Esophagus squamous epithelium (tissue), 5 donors: ENCODE results near the gene DOCK1. TPM values are rescaled to one million over a fixed set of nuclear protein-coding genes. Genes with fewer than 3 reads are reported as not detected.

ENCODE experiments used
- DNase-seq: peaks from one replicate; lab custom pipeline; 2025; lab: John Stamatoyannopoulos, UW
- H3K27ac ChIP-seq, 4 donors: fragments of 200-600 bp; sonication (generic); one replicate each; pipeline ENCODE4 v1.5.1; 2016 to 2019; ENCODE audit warnings: mild to moderate bottlenecking in 1 of 4
- H3K27me3 ChIP-seq, 4 donors: fragments of 200-600 bp; sonication (generic); 1 replicate in 3 of 4; 2 replicates in 1 of 4; pipeline versions ENCODE4 v1.5.1 to v1.6.0; 2017 to 2021; ENCODE audit warnings: antibody characterized with exemption in 1 of 4
- H3K36me3 ChIP-seq, 3 donors: fragments of 200-600 bp; sonication (generic); one replicate each; pipeline ENCODE4 v1.5.1; 2016 to 2019
- H3K4me1 ChIP-seq, 3 donors: fragments of 200-600 bp; sonication (generic); one replicate each; pipeline ENCODE4 v1.5.1; 2017 to 2019
- H3K4me3 ChIP-seq, 4 donors: fragments of 200-600 bp; sonication (generic); 1 replicate in 3 of 4; 2 replicates in 1 of 4; pipeline ENCODE4 v1.5.1; 2016 to 2019; ENCODE audit warnings: mild to moderate bottlenecking in 2 of 4, moderate library complexity in 1 of 4
- H3K9me3 ChIP-seq, 3 donors: fragments of 200-600 bp; sonication (generic); one replicate each; pipeline ENCODE4 v1.5.1; 2016 to 2019
- CTCF ChIP-seq, 6 experiments: fragments of 450-650 bp in 4 of 6; fragments of 200-600 bp in 2 of 6; sonication (generic) in 2 of 6; IDR thresholded peaks; one replicate each; pipeline ENCODE4 v1.5.1; 2016 to 2019; ENCODE audit warnings: antibody characterized with exemption in 6 of 6, mild to moderate bottlenecking in 4 of 6, moderate library complexity in 4 of 6
- POLR2A ChIP-seq, 4 donors: fragments of 450-650 bp; IDR thresholded peaks; one replicate each; pipeline ENCODE4 v1.6.1; 2017; ENCODE audit warnings: antibody characterized with exemption in 4 of 4, mild to moderate bottlenecking in 4 of 4, moderate library complexity in 3 of 4
- WGBS, 2 donors: methylation state at CpG; one replicate each; pipeline ENCODE4 v1.1.5; 2018; 5-methylcytosine and 5-hydroxymethylcytosine counted together
- intact Hi-C: fragments of 100-400 bp; cut with DNase I; formaldehyde crosslinking; loops from one replicate; pipeline ENCODE4 v1.15.0; 2022
- total RNA-seq, 4 donors: library from RNA; depleted of rRNA; stranded (reverse); fragments of >200 nt; gene quantifications; one replicate each; pipeline ENCODE4 v1.1.0, GENCODE V29; 2016
- donor health status: DM: yes; HTN: yes; CAD: no.

DOCK1 gene
- total RNA-seq, 4 donors from 2014 or later, result 31.8 to 83.4 (median 49.8) TPM

- Histone ChIP-seq H3K4me1 (no peaks in the 10 kb centered on the region), H3K27ac (no peak overlapping the region), H3K36me3 (no peaks in the 10 kb centered on the region), H3K27me3 (peaks cover 0 to 43% (median 0%) of the 10 kb centered on the region in 4 donors), H3K9me3 (no peaks in the 10 kb centered on the region), H3K4me3 (no peak overlapping the region)
- TF ChIP-seq POLR2A (IDR thresholded peaks at IDR 0.05), result no peak
- no peak for TF ChIP-seq CTCF (IDR thresholded peaks at IDR 0.05)
- intact Hi-C loops, result no loop called here
- DNase-seq, result no peak
- 74 to 76% methylated on average over 8 to 14 of the region's 14 CpGs for WGBS, 2 donors
Measured at GRCh38 chr10:127498087-127498486, 592.9 kb downstream of the DOCK1 start.

DNA sequence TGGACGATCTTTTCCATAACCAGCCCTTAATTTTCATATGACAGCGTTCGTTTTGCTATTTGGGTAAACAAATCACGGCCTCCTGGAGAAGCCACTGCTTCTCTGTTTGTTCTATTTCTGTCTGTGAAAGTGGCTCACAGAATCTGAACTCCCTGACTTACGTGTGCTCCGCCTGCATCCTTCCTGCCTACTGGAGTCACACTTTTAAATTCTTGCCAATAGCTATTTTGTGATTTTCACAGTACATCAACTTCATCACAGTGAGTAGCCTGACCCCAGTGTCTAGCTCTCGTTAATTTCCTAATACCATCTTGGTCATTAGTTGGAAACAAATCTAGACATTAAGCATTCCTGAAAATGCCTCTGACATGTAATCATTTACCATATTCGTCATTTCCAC lies 594.9 kb downstream of the DOCK1 start:
- TF ChIP-seq POLR2A (IDR thresholded peaks at IDR 0.05) (no peak), CTCF (IDR thresholded peaks at IDR 0.05) (no peak)
- Histone ChIP-seq H3K27ac (no peak overlapping the region), H3K27me3 (peaks cover 0 to 39% (median 0%) of the 10 kb centered on the region in 4 donors), H3K36me3 (no peaks in the 10 kb centered on the region), H3K4me3 (no peak overlapping the region), H3K9me3 (no peaks in the 10 kb centered on the region), H3K4me1 (no peaks in the 10 kb centered on the region)
- WGBS, 2 donors, result 48 to 67% methylated on average over 8 of the region's 8 CpGs
- DNase-seq, result no peak
- intact Hi-C loops, result no loop called here

Other genes starting within 250 kb of the DOCK1 start
- gene C10orf90, start 234.7 kb upstream of the DOCK1 start, total RNA-seq, result under 1 TPM in 1 of 4 donors, not detected in 3; 0.26 TPM